ENCODE results near the gene STN1. TPM values are rescaled to one million over a fixed set of nuclear protein-coding genes. Genes with fewer than 3 reads are reported as not detected.

Gene STN1
- total RNA-seq, 1 donor from 2014 or later, result 3.1 TPM

GRCh38 chr10:103892181-103892580 lies 25.8 kb downstream of the STN1 start:
- no peak for DNase-seq

- DNase-seq, result no peak
These were observed 27.3 kb downstream of the STN1 start for GRCh38 chr10:103890688-103891087.

- no peak for DNase-seq
These were observed 27.8 kb downstream of the STN1 start for GRCh38 chr10:103890194-103890658.

- DNase-seq, result no peak
These were observed 28.8 kb downstream of the STN1 start for GRCh38 chr10:103889121-103889720.

GRCh38 chr10:103888113-103888841 lies 29.7 kb downstream of the STN1 start:
- DNase-seq, result no peak

GRCh38 chr10:103885617-103886016 lies 32.4 kb downstream of the STN1 start:
- DNase-seq, result no peak

- DNase-seq, result peak; percentile 13
These were observed 33.3 kb downstream of the STN1 start for GRCh38 chr10:103884681-103885139.

- no peak for DNase-seq
These were observed 35.5 kb downstream of the STN1 start for GRCh38 chr10:103882285-103883007.

GRCh38 chr10:103881416-103882284 lies 36.3 kb downstream of the STN1 start:
- DNase-seq, result no peak

- DNase-seq, result no peak
These were observed 38.2 kb downstream of the STN1 start for GRCh38 chr10:103879831-103880230.

GRCh38 chr10:103879409-103879808 lies 38.6 kb downstream of the STN1 start:
- DNase-seq, result no peak

- DNase-seq, result no peak
These were observed 40.1 kb downstream of the STN1 start for GRCh38 chr10:103877861-103878260.

GRCh38 chr10:103876155-103876554 lies 41.8 kb downstream of the STN1 start:
- no peak for DNase-seq

- no peak for DNase-seq
These were observed 43.3 kb downstream of the STN1 start for GRCh38 chr10:103874730-103875129.

- no peak for DNase-seq
These were observed 45.6 kb downstream of the STN1 start for GRCh38 chr10:103872137-103872931.

GRCh38 chr10:103871006-103871405 lies 47.0 kb downstream of the STN1 start:
- no peak for DNase-seq

- DNase-seq, result no peak
These were observed 47.5 kb downstream of the STN1 start for GRCh38 chr10:103870516-103870915.

- no peak for DNase-seq
These were observed 48.6 kb downstream of the STN1 start for GRCh38 chr10:103869336-103869735.

GRCh38 chr10:103868200-103868599 lies 49.8 kb downstream of the STN1 start:
- no peak for DNase-seq

- DNase-seq, result no peak
These were observed 56.5 kb downstream of the STN1 start for GRCh38 chr10:103861505-103861904.
